HG03064 (cell line): ENCODE measurements around the gene ERBB4.
"Not testable (repeated sequence)": the region's sequence is repeated elsewhere in the genome, so short reads cannot be mapped to it uniquely, and the experiment has no call there.

ENCODE experiments used
- ATAC-seq: cut with Tn5 transposase; IDR thresholded peaks from one replicate; pipeline ENCODE4 v1.9.1; 2021; ENCODE audit warnings: low read depth; ENCODE audit not compliant: unreplicated experiment

ERBB4 gene

GRCh38 chr2:212530373-212530772 lies 8.2 kb downstream of the ERBB4 start:
- ATAC-seq = no peak

DNA sequence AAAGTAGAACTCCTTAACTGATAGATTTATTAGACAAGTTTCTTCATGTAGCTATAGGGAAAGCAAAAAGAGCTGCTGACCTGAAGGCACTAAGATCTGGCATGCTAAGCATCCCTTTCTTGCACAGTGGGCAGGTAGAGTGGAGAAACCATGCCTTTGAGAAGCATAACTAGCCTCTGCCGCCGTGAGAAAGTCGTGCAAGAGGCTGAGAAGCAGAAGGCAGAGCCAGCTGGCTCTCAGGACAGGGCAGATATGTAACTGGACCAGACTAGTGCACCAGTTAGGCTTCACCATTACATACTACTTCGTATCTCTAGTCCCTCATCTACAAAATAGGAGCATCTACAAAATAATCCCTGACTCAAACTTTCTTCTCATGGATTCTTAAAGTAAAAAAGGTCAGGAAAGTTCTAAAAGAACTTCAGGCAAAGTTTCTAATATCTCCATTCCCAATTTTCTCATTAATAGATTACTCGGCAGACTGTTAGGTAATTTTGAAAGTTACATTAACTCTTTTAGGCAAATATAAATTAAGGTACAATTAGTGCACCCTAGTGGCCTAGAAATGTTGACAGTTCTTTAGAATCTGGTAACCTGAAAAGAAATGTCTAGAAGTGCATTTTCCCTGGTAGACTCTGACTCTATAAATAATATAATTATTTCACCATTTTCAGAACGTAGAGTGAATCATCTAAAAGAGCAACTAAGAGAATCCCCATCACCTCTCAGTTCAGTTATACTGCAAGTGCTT lies 10.3 kb downstream of the ERBB4 start:
- ATAC-seq = no peak

DNA sequence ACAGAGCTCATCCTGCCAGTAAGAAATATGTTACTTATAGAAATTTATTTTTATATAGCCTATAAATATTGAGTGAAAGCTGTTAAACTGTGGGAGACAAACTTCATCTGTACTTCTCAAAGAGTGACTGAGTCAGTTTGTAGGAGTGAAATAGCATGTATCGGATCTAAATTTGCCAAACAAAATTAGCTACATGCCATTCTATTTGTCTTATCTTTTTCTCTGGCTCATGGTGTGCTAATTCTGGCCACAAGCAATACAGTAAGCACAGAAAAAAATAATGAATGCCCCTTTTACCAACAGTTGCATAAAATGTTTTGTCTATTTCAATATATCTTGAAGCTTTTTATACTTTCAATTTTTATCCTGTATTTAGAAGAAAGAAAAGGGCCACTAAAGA lies 12.5 kb downstream of the ERBB4 start:
- ATAC-seq = no peak

GRCh38 chr2:212523756-212524155 lies 14.8 kb downstream of the ERBB4 start:
- ATAC-seq = no peak

GRCh38 chr2:212520340-212520739 lies 18.3 kb downstream of the ERBB4 start:
- ATAC-seq = no peak

- no peak for ATAC-seq
These were observed 20.9 kb downstream of the ERBB4 start for GRCh38 chr2:212517693-212518092.

DNA sequence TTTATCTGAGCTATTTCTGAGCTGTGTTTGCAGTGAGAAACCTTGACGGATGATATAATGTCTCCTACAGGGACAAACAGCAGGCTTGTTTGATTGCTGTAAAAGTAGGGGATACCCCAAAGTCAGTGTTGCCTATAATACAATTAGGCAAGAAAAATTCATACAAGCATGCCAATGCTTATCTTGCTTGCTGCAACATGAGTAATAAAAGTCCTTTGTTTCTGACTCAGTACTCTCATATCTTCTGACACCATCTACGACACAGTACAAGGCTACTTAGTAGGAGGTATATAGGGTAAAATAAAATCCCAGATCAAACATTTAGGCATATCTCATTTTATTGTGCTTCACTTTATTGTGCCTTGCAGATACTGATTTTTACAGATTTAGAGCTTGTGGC lies 33.0 kb downstream of the ERBB4 start:
- no peak for ATAC-seq

GRCh38 chr2:212495046-212495445 lies 43.6 kb downstream of the ERBB4 start:
- ATAC-seq = no peak

GRCh38 chr2:212494418-212495020 lies 44.1 kb downstream of the ERBB4 start:
- no peak for ATAC-seq

DNA sequence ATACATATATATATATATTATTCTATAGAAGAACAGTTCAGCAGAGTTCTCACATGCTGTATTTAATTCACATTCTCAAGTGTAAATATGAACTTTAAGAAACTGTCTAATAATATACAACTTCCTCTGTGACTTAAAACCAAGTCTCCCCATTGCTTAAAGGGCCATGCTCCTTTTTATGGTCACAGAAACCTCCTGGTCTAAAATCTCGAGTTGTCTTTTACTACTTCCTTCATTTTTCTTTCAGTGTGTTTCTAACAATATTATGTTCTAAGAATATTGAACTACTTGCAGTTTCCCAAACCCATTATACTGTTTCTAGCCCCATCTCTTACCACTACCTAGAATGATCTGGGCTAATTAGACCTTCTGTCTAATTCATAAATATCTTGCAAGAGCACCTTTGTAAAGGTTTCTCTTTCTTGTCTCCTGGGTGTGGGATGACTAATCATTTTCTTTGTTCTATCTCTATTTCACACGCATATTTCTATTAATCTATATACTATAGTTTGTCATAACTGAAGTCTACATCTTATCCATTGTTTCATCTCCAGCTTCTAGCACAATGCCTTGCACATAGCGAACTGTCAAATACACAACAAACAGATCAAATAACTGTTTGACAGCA lies 48.8 kb downstream of the ERBB4 start:
- ATAC-seq = no peak

GRCh38 chr2:212488611-212489010 lies 50.0 kb downstream of the ERBB4 start:
- ATAC-seq = no peak

DNA sequence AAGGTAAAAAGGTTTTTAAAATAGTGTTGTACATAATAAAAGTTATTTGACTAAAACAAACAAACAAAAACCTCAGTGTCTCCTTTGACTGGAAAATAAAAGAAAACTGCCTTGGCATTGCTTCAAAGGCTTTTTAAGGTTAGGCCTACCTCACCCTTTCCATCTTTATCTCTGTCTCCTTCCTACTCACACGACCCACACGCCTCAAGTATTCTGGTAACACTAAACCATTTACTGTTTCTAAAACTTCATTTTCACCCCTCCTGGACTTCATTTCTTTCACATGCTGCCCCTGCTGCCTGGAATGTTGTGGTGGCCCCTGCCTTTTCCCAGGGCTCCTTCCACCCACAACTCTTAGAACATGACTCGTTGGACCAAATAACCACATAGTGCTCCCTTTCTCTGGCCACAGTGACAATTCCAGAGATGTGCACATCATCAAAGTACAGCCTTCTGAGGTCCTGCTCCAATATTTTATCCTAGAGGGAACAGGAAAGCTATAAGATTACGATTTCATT lies 54.0 kb downstream of the ERBB4 start:
- ATAC-seq = no peak

DNA sequence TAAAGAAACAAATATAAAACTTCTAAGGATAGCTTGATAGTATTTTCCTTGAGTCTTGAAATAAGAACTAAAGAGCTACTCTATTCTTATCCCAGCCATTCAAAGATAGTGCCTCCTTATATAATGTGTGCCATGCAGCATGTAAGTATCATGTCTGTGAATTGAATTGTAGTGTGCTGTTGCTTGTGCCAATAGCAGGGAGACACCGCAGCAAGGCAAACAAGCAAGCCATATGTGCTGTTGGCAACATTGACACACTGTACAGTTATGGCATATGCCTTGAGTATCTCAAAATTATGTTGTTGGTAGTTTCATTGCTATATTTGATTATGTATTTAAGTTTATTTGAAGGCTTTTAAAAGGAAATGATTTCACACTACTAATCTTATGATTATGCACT lies 58.2 kb downstream of the ERBB4 start:
- ATAC-seq = no peak

GRCh38 chr2:212477571-212477970 lies 61.0 kb downstream of the ERBB4 start:
- no peak for ATAC-seq

GRCh38 chr2:212473211-212473610 lies 65.4 kb downstream of the ERBB4 start:
- ATAC-seq = no peak

DNA sequence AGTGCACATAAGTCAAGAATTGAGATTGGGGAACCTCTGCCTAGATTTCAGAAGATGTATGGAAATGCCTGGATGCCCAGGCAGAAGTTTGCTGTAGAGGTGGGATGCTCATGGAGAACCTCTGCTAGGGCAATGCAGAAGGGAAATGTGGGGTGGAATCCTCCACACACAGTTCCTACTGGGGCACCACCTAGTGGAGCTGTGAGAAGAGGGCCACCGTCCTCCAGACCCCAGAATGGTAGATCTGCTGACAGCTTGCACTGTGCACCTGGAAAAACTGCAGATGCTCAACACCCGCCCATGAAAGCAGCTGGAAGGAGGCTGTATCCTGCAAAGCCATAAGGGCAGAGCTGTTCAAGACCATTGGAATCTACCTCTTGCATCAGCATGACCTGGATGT lies 71.1 kb downstream of the ERBB4 start:
- ATAC-seq = not testable (repeated sequence)

DNA sequence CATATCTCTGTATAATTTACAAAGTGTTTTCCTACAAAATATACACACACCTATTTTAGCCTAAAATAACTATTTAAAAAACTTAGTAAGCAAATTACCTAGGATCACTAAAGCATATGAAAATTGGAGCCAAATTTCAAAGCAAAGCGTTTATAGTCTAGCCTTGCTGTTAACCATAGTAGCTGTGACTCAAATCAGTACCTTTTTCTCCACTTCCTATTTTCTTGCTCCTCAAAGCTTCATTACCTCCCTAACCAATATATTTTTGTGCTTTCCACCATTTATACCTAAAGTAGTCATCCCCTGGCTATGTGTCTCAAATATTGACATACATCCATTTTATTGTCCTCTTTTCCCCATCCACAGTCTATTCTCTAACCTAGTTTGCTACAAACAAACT lies 73.1 kb downstream of the ERBB4 start:
- no peak for ATAC-seq

DNA sequence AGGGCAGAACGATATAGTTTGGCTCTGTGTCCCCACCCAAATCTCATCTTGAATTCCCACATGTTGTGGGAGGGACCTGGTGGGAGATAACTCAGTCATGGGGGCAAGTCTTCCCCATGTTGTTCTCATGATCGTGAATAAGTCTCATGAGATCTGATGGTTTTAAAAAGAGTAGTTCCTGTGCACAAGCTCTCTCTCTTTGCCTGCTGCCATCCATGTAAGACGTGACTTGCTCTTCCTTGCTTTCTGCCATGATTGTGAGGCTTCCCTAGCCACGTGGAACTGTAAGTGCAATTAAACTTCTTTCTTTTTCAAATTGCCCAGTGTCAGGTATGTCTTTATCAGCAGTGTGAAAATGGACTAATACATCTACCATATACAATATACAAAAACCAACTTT lies 76.9 kb downstream of the ERBB4 start:
- not testable (repeated sequence) for ATAC-seq

GRCh38 chr2:212454149-212454548 lies 84.5 kb downstream of the ERBB4 start:
- ATAC-seq = no peak

GRCh38 chr2:212451786-212452231 lies 86.8 kb downstream of the ERBB4 start:
- no peak for ATAC-seq

DNA sequence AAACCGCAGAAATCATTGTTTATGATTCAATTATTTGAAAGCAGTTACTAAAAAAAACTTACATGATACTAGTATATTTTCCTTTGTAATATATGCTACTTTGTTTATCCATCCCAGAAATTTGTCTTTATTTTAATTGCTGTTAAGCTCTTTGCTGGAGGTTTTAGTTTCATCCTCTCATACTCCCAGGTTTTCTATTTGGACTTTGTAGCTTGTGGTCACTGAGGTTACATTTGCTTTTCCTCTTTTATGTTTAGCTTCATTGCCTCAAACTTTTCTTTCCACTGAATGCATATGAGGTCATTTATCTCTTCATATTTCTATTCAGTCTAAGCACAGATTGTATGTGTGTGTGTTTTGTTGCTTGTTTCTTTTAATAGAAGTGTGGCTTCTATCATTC lies 89.9 kb downstream of the ERBB4 start:
- ATAC-seq = no peak

DNA sequence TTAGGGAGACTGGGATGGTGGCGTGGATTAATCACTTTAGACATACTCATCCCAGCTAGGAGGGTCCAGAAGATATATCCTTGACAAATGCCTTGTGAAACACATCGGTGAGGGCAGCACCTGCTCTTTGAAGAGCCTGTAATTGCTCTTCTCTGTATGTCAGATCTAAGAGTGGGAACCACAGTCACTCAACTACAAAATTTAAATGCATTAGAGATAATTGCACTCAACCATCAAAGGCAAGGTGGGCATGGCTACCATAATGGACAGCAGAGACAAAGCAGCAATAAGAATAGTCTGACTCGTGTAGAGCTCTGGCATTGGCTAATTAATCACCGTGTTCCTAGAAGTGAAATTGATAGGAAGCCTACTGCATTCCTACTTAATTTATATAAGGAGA lies 96.8 kb downstream of the ERBB4 start:
- no peak for ATAC-seq
